Measurements from ENCODE around the gene WLS.

GRCh38 chr1:68149907-68150306 lies 82.4 kb downstream of the WLS start:
- no peak for TF ChIP-seq CTCF (IDR thresholded peaks at IDR 0.05)
- TF ChIP-seq EP300 (IDR thresholded peaks at IDR 0.05): no peak
- no peak for TF ChIP-seq POLR2A (IDR thresholded peaks at IDR 0.05)
